ENCODE results near the gene ANKRD16. TPM values are rescaled to one million over a fixed set of nuclear protein-coding genes. Genes with fewer than 3 reads are reported as not detected.

The ANKRD16 gene
- total RNA-seq, 1 experiment from 2014 or later: 4.9 TPM

GRCh38 chr10:5895804-5896203 is 6.1 kb upstream of the ANKRD16 start:
- ATAC-seq (no peak), DNase-seq (no peak)
- H3K4me1 ChIP-seq (ENCODE audit: insufficient read depth, low read length): peaks cover 4% of the 10 kb centered on the region; the same call in 1 of the 2 replicates
- no peak overlapping the region for H3K9ac ChIP-seq (ENCODE audit: low read length)
- no peaks in the 10 kb centered on the region for H3K9me2 ChIP-seq (replicated peaks; ENCODE audit: low read length)
- no peak overlapping the region for H3K4me2 ChIP-seq (ENCODE audit: low read length)
- H3K27me3 ChIP-seq (ENCODE audit: low read length): no peaks in the 10 kb centered on the region
- H3K9me3 ChIP-seq (ENCODE audit: low read length): no peaks in the 10 kb centered on the region
- intact Hi-C loops (cut with micrococcal nuclease): no loop called here
- CTCF ChIA-PET: no interaction called here
- no peak for TF ChIP-seq EZH2 (IDR thresholded peaks at IDR 0.05; ENCODE audit: low read length, unreplicated experiment)
- no peak for TF ChIP-seq EZH2phosphoT487 (IDR thresholded peaks at IDR 0.05; ENCODE audit: borderline replicate concordance, low read length)
- no peak for TF ChIP-seq CTCF (conservative IDR thresholded peaks at IDR 0.05; ENCODE audit: low read depth, low read length)
- no peaks in the 10 kb centered on the region for H3K36me3 ChIP-seq (ENCODE audit: low read depth, low read length)
- 0 out of 2 replicates have a peak, but pooled peaks cover 4% of the 10 kb centered on the region for H4K20me1 ChIP-seq (ENCODE audit: low read length)
- H2AFZ ChIP-seq (ENCODE audit: low read length): no peak overlapping the region
- H3F3A ChIP-seq (ENCODE audit: low read length, unreplicated experiment): no peaks in the 10 kb centered on the region
- POLR2A ChIA-PET (ENCODE audit: unreplicated experiment): no interaction called here
- H3K79me2 ChIP-seq (ENCODE audit: low read length): peaks cover 22% of the 10 kb centered on the region
- no peak overlapping the region for H3K27ac ChIP-seq (ENCODE audit: low read length)
- no TSS peak for BruUV-seq (replicated peaks)
- H3K4me3 ChIP-seq (ENCODE audit: low read length): no peak overlapping the region

- Histone ChIP-seq H3K9me3 (ENCODE audit: low read length) (no peaks in the 10 kb centered on the region), H2AFZ (ENCODE audit: low read length) (no peak overlapping the region), H3K4me1 (ENCODE audit: insufficient read depth, low read length) (peaks cover 4% of the 10 kb centered on the region; the same call in 1 of the 2 replicates), H3K9ac (ENCODE audit: low read length) (no peak overlapping the region), H3K36me3 (ENCODE audit: low read depth, low read length) (no peaks in the 10 kb centered on the region), H3K4me3 (ENCODE audit: low read length) (no peak overlapping the region), H3K27ac (ENCODE audit: low read length) (no peak overlapping the region), H3F3A (ENCODE audit: low read length, unreplicated experiment) (no peaks in the 10 kb centered on the region), H3K79me2 (ENCODE audit: low read length) (peaks cover 26% of the 10 kb centered on the region), H3K4me2 (ENCODE audit: low read length) (no peak overlapping the region), H3K27me3 (ENCODE audit: low read length) (no peaks in the 10 kb centered on the region), H4K20me1 (ENCODE audit: low read length) (0 out of 2 replicates have a peak, but pooled peaks cover 4% of the 10 kb centered on the region), H3K9me2 (replicated peaks; ENCODE audit: low read length) (no peaks in the 10 kb centered on the region)
- no peak for DNase-seq
- BruUV-seq (replicated peaks): no TSS peak
- no peak for TF ChIP-seq CTCF (conservative IDR thresholded peaks at IDR 0.05; ENCODE audit: low read depth, low read length)
- no peak for TF ChIP-seq EZH2 (IDR thresholded peaks at IDR 0.05; ENCODE audit: low read length, unreplicated experiment)
- TF ChIP-seq EZH2phosphoT487 (IDR thresholded peaks at IDR 0.05; ENCODE audit: borderline replicate concordance, low read length): no peak
- CTCF ChIA-PET: no interaction called here
- ATAC-seq: no peak
- POLR2A ChIA-PET (ENCODE audit: unreplicated experiment): no interaction called here
- intact Hi-C loops (cut with micrococcal nuclease): no loop called here
Measured at GRCh38 chr10:5895365-5895764, 5.7 kb upstream of the ANKRD16 start.

- H3K4me2 ChIP-seq (ENCODE audit: low read length): no peak overlapping the region
- no peak overlapping the region for H2AFZ ChIP-seq (ENCODE audit: low read length)
- no peak for ATAC-seq
- no peak overlapping the region for H3K9ac ChIP-seq (ENCODE audit: low read length)
- no peak for DNase-seq
- H3K4me3 ChIP-seq (ENCODE audit: low read length): no peak overlapping the region
- ChIA-PET POLR2A (ENCODE audit: unreplicated experiment) (no interaction called here), CTCF (no interaction called here)
- TF ChIP-seq CTCF (conservative IDR thresholded peaks at IDR 0.05; ENCODE audit: low read depth, low read length) (no peak), EZH2 (IDR thresholded peaks at IDR 0.05; ENCODE audit: low read length, unreplicated experiment) (no peak)
- no peaks in the 10 kb centered on the region for H3K9me2 ChIP-seq (replicated peaks; ENCODE audit: low read length)
- no peaks in the 10 kb centered on the region for H3F3A ChIP-seq (ENCODE audit: low read length, unreplicated experiment)
- intact Hi-C loops (cut with micrococcal nuclease): no loop called here
- BruUV-seq (replicated peaks): no TSS peak
- H3K36me3 ChIP-seq (ENCODE audit: low read depth, low read length): no peaks in the 10 kb centered on the region
- peaks cover 26% of the 10 kb centered on the region for H3K79me2 ChIP-seq (ENCODE audit: low read length)
- H3K9me3 ChIP-seq (ENCODE audit: low read length): no peaks in the 10 kb centered on the region
- 0 out of 2 replicates have a peak, but pooled peaks cover 4% of the 10 kb centered on the region for H4K20me1 ChIP-seq (ENCODE audit: low read length)
- peaks cover 4% of the 10 kb centered on the region; the same call in 1 of the 2 replicates for H3K4me1 ChIP-seq (ENCODE audit: insufficient read depth, low read length)
- no peak overlapping the region for H3K27ac ChIP-seq (ENCODE audit: low read length)
- H3K27me3 ChIP-seq (ENCODE audit: low read length): no peaks in the 10 kb centered on the region
Measured at GRCh38 chr10:5894873-5895272, 5.2 kb upstream of the ANKRD16 start.

Measured in PC-3 (cell line).